Body of pancreas (tissue), 4 donors: ENCODE results near the gene GARRE1. TPM values are rescaled to one million over a fixed set of nuclear protein-coding genes. Genes with fewer than 3 reads are reported as not detected.
A peak's percentile ranks its signal among the peaks of the same experiment; 100 is the strongest.

Experiments used
- ATAC-seq: fragments of 150-250 bp; one replicate; pipeline ENCODE4 v1.9.1; 2016
- DNase-seq, 4 donors: peaks; one replicate each; pipeline ENCODE4 v3.0.0-alpha.2; 2019
- H3K27ac ChIP-seq, 4 donors: fragments of 200-600 bp; sonication (generic); 1 replicate in 3 of 4; 2 replicates in 1 of 4; pipeline versions ENCODE4 v1.5.1 to v1.6.1; 2016 to 2019; ENCODE audit warnings: mild to moderate bottlenecking in 1 of 4, mixed read lengths in 1 of 4, moderate library complexity in 1 of 4
- H3K27me3 ChIP-seq, 2 donors: fragments of 200-600 bp; sonication (generic); one replicate each; pipeline ENCODE4 v1.6.0; 2016; ENCODE audit warnings: mild to moderate bottlenecking in 1 of 2
- H3K36me3 ChIP-seq, 2 donors: fragments of 200-600 bp; sonication (generic); replicated peaks in 1 of 2; 2 replicates each; pipeline ENCODE4 v1.5.1; 2016; ENCODE audit warnings: low read depth in 2 of 2; ENCODE audit not compliant: insufficient read depth in 1 of 2
- H3K4me1 ChIP-seq: fragments of 200-600 bp; sonication (generic); one replicate; pipeline ENCODE4 v1.6.0; 2016
- H3K4me3 ChIP-seq, 2 donors: fragments of 200-600 bp; sonication (generic); 1 replicate in 1 of 2; 2 replicates in 1 of 2; pipeline ENCODE4 v1.5.1; 2016 to 2019
- H3K9me3 ChIP-seq, 3 donors: fragments of 200-600 bp; sonication (generic); 1 replicate in 2 of 3; 2 replicates in 1 of 3; pipeline ENCODE4 v1.5.1; 2016
- CTCF ChIP-seq, 7 experiments: fragments of 450-650 bp in 4 of 7; fragments of 200-600 bp in 3 of 7; sonication (generic) in 3 of 7; IDR thresholded peaks; one replicate each; pipeline ENCODE4 v1.5.1; 2016 to 2019; ENCODE audit warnings: antibody characterized with exemption in 7 of 7
- POLR2A ChIP-seq, 3 donors: fragments of 450-650 bp; IDR thresholded peaks; one replicate each; pipeline ENCODE4 v1.6.1; 2016; ENCODE audit warnings: antibody characterized with exemption in 3 of 3, mild to moderate bottlenecking in 2 of 3
- WGBS, 2 donors: methylation state at CpG; one replicate each; pipeline ENCODE4 v1.1.5; 2017; 5-methylcytosine and 5-hydroxymethylcytosine counted together
- intact Hi-C: fragments of 100-400 bp; cut with DNase I; formaldehyde crosslinking; loops from one replicate; pipeline ENCODE4 v1.15.1; 2023
- total RNA-seq, 2 donors: library from RNA; depleted of rRNA; stranded (reverse); fragments of >200 nt; gene quantifications; one replicate each; pipeline ENCODE4 v1.1.0, GENCODE V29; 2016

The GARRE1 gene
- total RNA-seq, 2 donors from 2014 or later: 17.1 to 26.4 TPM

GRCh38 chr19:34218818-34219164 lies 35.6 kb upstream of the GARRE1 start:
- peaks cover 10% of the 10 kb centered on the region for H3K4me1 ChIP-seq
- ATAC-seq (no peak), DNase-seq (no peak)
- H3K27ac ChIP-seq: no peak overlapping the region
- no peaks in the 10 kb centered on the region for H3K9me3 ChIP-seq
- TF ChIP-seq CTCF (IDR thresholded peaks at IDR 0.05) (no peak), POLR2A (IDR thresholded peaks at IDR 0.05) (no peak)
- 57 to 58% methylated on average over 2 of the region's 2 CpGs for WGBS, 2 donors
- intact Hi-C loops: no loop called here
- H3K27me3 ChIP-seq: no peaks in the 10 kb centered on the region
- no peak overlapping the region for H3K4me3 ChIP-seq
- H3K36me3 ChIP-seq: peaks cover 0 to 19% of the 10 kb centered on the region in 2 donors

- no peak for ATAC-seq
- DNase-seq: peak; percentile 68 to 77 (median 74)
- H3K4me3 ChIP-seq: no peak overlapping the region
- peaks cover 10% of the 10 kb centered on the region for H3K4me1 ChIP-seq
- peaks cover 5 to 28% of the 10 kb centered on the region in 2 donors for H3K36me3 ChIP-seq
- no peak overlapping the region for H3K27ac ChIP-seq
- no peak for TF ChIP-seq POLR2A (IDR thresholded peaks at IDR 0.05)
- peak; percentile 36 to 78 (median 63) for TF ChIP-seq CTCF (IDR thresholded peaks at IDR 0.05)
- intact Hi-C loops: no loop called here
- H3K27me3 ChIP-seq: no peaks in the 10 kb centered on the region
- WGBS, 2 donors: 54 to 60% methylated on average over 4 of the region's 4 CpGs
- H3K9me3 ChIP-seq: no peaks in the 10 kb centered on the region
Observed at GRCh38 chr19:34220472-34221063, 33.8 kb upstream of the GARRE1 start.

- intact Hi-C loops: no loop called here
- WGBS, 2 donors: 74% methylated on average over 1 of the region's 1 CpG
Observed at GRCh38 chr19:34222386-34222785, 32.0 kb upstream of the GARRE1 start.

GRCh38 chr19:34224996-34225658 lies 29.2 kb upstream of the GARRE1 start:
- H3K27ac ChIP-seq: no peak overlapping the region

More at GRCh38 chr19:34222386-34222785, 32.0 kb upstream of the GARRE1 start:
- Histone ChIP-seq H3K4me1 (peaks cover 10% of the 10 kb centered on the region), H3K36me3 (peaks cover 5 to 26% of the 10 kb centered on the region in 2 donors), H3K27ac (no peak overlapping the region), H3K4me3 (no peak overlapping the region), H3K27me3 (no peaks in the 10 kb centered on the region), H3K9me3 (no peaks in the 10 kb centered on the region)
- no peak for DNase-seq
- TF ChIP-seq POLR2A (IDR thresholded peaks at IDR 0.05) (no peak), CTCF (IDR thresholded peaks at IDR 0.05) (no peak)
- ATAC-seq: no peak

More at GRCh38 chr19:34224996-34225658, 29.2 kb upstream of the GARRE1 start:
- Histone ChIP-seq H3K27me3 (no peaks in the 10 kb centered on the region), H3K4me3 (no peak overlapping the region), H3K36me3 (peaks cover 5 to 37% of the 10 kb centered on the region in 2 donors), H3K4me1 (no peaks in the 10 kb centered on the region), H3K9me3 (no peaks in the 10 kb centered on the region)
- WGBS, 2 donors: 75 to 91% methylated on average over 2 of the region's 2 CpGs
- no peak for ATAC-seq
- TF ChIP-seq POLR2A (IDR thresholded peaks at IDR 0.05): no peak
- TF ChIP-seq CTCF (IDR thresholded peaks at IDR 0.05): no peak
- intact Hi-C loops: no loop called here
- DNase-seq: no peak
